SK-N-MC (cell line): ENCODE measurements around the gene VWA8.

Experiments used
- DNase-seq: peaks from one replicate; pipeline ENCODE4 v3.0.0-alpha.2; 2011; ENCODE audit warnings: low read depth, low spot score
- H3K27ac ChIP-seq: fragments of 200-600 bp; sonication (generic); 2 replicates; pipeline ENCODE4 v1.5.1; 2016; ENCODE audit warnings: mixed run types
- H3K36me3 ChIP-seq: fragments of 200-600 bp; sonication (generic); 2 replicates; pipeline ENCODE4 v1.6.1; 2017; ENCODE audit warnings: antibody characterized with exemption, low read length, mixed read lengths; ENCODE audit not compliant: insufficient read depth
- H3K4me3 ChIP-seq: fragments of 200-600 bp; sonication (generic); 2 replicates; pipeline ENCODE4 v1.5.1; 2016
- H3K9ac ChIP-seq: fragments of 200-600 bp; sonication (generic); 2 replicates; pipeline ENCODE4 v1.8.0; 2017; ENCODE audit warnings: mixed run types, mixed read lengths; ENCODE audit not compliant: insufficient read length
- H3K9me3 ChIP-seq: fragments of 200-600 bp; sonication (generic); 2 replicates; pipeline ENCODE4 v1.6.1; 2017; ENCODE audit warnings: low read depth, mild to moderate bottlenecking, antibody characterized with exemption, low read length, moderate library complexity, mixed read lengths
- EZH2 ChIP-seq: fragments of 200-600 bp; sonication (generic); IDR thresholded peaks from one replicate; pipeline ENCODE4 v1.6.1; 2017; ENCODE audit warnings: antibody characterized with exemption
- FOXP2 ChIP-seq: optimal IDR thresholded peaks from 2 replicates; pipeline ENCODE3; 2011; ENCODE audit warnings: mild to moderate bottlenecking, moderate library complexity; ENCODE audit not compliant: insufficient read depth; ENCODE audit errors: extremely low read length, control extremely low read depth
- POLR2AphosphoS5 ChIP-seq: IDR thresholded peaks from 2 replicates; pipeline ENCODE4 v1.6.1; 2012; ENCODE audit warnings: mild to moderate bottlenecking, low read depth, low read length, borderline replicate concordance

VWA8 gene

DNA sequence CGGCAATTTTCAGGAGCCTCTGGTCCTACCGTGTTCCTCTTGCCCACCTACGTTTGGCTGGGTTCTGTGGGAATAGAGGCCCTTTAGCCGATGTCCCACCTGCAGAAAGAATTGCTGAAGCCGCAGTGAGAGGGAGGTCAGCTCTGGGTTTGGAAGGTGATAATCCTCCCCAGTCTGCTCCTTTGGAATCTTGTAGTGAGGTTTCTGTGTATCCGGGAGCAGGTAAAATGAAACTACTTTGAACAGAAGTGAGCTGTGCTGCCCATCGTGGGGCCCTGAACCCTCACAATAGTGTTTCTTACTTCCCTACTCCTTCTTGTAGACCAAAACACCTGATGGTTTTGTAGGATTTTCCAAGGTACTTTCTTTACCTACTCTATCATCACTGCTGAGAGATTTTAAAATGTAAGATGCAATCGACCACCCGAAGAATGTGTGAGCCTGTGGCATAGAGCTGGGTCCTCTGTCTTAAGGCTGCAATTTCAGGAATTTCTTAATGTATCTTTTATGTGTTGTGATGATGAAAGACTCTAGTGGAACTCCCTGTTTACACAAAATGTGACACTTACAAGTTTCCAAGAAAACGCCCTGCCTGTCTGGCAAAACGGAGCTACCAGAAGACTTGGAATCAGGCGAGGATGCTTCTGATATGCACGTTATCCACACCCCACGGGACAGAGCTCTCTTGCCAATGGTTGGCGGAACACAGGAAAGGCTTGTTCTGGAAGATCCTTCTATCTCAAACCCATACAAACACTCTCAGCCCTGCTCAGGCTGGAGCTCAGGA lies 427.4 kb downstream of the VWA8 start:
- Histone ChIP-seq H3K9ac (no peak overlapping the region), H3K4me3 (no peak overlapping the region), H3K27ac (no peak overlapping the region), H3K36me3 (no peaks in the 10 kb centered on the region), H3K9me3 (no peaks in the 10 kb centered on the region)
- TF ChIP-seq FOXP2, result no peak
- no peak for TF ChIP-seq POLR2AphosphoS5
- TF ChIP-seq EZH2, result no peak
- no peak for DNase-seq

DNA sequence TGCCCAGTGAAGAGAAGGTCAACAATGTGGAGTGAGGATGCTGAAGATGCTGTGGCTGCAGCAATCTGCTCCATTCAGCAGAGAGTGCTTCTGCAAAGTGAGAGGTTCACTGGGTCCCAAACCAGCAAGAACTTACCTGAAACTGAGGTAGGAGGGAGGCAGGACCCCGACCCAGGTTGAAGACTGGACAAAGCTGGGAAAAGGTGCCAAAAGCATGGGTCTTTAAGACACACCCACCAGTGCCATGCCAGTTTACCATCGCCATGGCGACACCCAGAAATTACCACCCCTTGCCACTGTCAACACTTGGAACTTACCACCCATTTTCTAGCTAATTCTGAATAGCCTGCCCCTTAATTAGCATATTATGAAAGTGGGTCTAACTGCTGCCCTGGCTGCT lies 432.9 kb downstream of the VWA8 start:
- no peak for TF ChIP-seq POLR2AphosphoS5
- no peak for TF ChIP-seq FOXP2
- no peak for TF ChIP-seq EZH2
- Histone ChIP-seq H3K36me3 (no peaks in the 10 kb centered on the region), H3K27ac (no peak overlapping the region), H3K9me3 (no peaks in the 10 kb centered on the region), H3K9ac (no peak overlapping the region), H3K4me3 (no peak overlapping the region)
- no peak for DNase-seq

DNA sequence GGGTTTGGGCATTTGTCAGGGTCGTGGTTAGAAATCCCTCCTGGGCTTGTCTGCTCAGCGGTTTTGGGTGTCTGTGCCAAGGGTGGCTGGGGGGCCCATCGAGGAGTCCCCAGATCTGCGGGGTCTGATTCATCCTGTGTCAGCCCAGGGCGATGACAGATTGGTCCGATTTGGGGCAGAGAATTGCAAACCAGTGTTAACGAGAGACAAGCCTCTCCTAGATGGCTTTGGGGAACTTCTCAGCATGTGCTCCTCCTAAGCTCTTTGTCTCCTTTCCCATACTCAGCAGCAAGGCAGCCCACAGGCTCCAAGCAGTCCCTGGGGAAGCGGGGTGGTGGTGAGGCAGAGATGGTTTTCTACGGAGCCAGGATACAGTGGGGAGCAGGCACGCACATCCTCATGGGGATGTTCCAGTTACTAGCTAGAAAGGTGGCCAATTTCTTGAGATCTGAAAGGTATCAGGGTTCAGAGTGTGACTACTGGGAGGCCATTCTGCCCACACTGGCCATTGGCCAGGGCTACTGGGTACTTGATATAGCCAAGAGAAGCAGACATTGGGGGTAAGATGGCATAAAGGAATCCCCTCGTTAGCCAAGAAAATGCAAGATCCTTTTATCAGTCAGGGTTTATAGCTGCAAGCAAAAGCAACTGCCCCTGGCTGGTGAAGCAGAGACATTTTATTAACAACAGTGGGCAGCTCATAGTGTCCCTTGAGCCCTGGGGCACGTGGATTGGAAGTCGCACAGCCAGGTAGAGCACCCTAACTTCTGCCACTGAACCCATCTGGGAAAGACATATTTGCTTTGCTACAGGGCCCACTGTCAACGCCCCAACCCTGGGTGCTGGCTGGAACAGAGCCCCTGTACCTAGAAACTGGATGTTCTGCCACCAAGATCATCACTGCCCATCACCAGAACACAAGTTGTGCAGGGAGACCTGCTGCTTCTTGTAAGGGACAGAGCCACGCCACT lies 440.0 kb downstream of the VWA8 start:
- peak; percentile 73 for DNase-seq
- H3K36me3 ChIP-seq, result no peaks in the 10 kb centered on the region
- H3K9me3 ChIP-seq, result no peaks in the 10 kb centered on the region
- no peak overlapping the region for H3K9ac ChIP-seq
- H3K4me3 ChIP-seq, result peak overlapping the region; percentile 59
- peak overlapping the region; percentile 32; the same call in 1 of the 2 replicates for H3K27ac ChIP-seq
- TF ChIP-seq FOXP2, result no peak
- TF ChIP-seq EZH2, result no peak
- no peak; the same call in 1 of the 2 replicates for TF ChIP-seq POLR2AphosphoS5

DNA sequence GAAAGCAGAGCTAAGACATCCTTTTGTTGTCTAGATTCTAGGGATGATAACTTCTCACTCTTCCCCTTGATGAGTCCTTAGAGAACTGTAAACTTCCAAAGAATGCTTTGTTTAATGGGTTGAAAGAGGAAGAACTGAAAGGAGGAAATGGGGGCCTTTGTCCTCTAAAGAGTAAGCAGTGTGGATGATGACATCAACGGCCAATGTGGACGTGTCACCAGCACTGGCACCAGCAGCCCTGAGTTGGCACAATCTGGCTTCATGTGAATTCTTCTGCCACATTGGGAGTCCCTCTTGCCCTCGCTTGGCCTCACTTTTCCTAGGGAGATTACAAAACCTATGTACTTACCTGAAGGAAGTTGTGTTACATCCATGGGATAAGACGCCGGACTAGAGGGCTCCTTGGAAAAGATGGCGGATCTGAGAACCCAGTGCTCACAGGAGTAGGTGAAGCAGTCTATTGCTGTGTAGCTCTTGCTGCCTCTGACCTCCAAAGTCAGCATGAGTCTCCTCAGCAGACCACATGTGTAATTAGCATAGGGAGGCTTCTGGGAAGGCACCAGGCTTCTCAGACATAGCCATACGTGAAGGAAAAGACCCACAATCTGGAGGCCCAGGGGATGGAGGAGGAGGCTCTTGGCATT lies 440.8 kb downstream of the VWA8 start:
- no peaks in the 10 kb centered on the region for H3K9me3 ChIP-seq
- TF ChIP-seq FOXP2, result no peak
- no peak for TF ChIP-seq POLR2AphosphoS5
- no peak for TF ChIP-seq EZH2
- H3K36me3 ChIP-seq, result no peaks in the 10 kb centered on the region
- peak overlapping the region; percentile 14; the same call in 1 of the 2 replicates for H3K27ac ChIP-seq
- peak overlapping the region; percentile 59 for H3K4me3 ChIP-seq
- DNase-seq, result peak; percentile 42
- no peak overlapping the region for H3K9ac ChIP-seq
